A549 (cell line): Measurements from ENCODE around the gene ORAI1.

Source experiments
- CBX2 ChIP-seq: fragments of 200-600 bp; sonication (generic); IDR thresholded peaks from 2 replicates; pipeline ENCODE4 v1.6.1; 2016; ENCODE audit warnings: low read depth, mild to moderate bottlenecking, borderline replicate concordance
- ELK1 ChIP-seq: fragments of 150-350 bp; IDR thresholded peaks from 2 replicates; pipeline ENCODE4 v1.6.1; 2014; ENCODE audit warnings: low read depth, mild to moderate bottlenecking, low read length
- HOXA7 ChIP-seq: fragments of 250-450 bp; sonication (Bioruptor Pico); IDR thresholded peaks from 2 replicates; pipeline ENCODE4 v1.5.0; 2020; ENCODE audit warnings: mild to moderate bottlenecking, moderate library complexity
- PHF8 ChIP-seq: fragments of 200-600 bp; sonication (generic); IDR thresholded peaks from 2 replicates; pipeline ENCODE4 v1.6.1; 2016; ENCODE audit warnings: low read depth, mild to moderate bottlenecking, antibody characterized with exemption, moderate library complexity, borderline replicate concordance
- POLR2A ChIP-seq: IDR thresholded peaks from 2 replicates; pipeline ENCODE4 v1.6.1; 2012; ENCODE audit warnings: mild to moderate bottlenecking, low read length
- RFX5 ChIP-seq: fragments of 450-650 bp; IDR thresholded peaks from 2 replicates; pipeline ENCODE4 v1.7.1; 2014; ENCODE audit warnings: antibody characterized with exemption, mild to moderate bottlenecking, moderate library complexity
- USF2 ChIP-seq: fragments of 450-650 bp; IDR thresholded peaks from 2 replicates; pipeline ENCODE4 v1.6.1; 2014; ENCODE audit warnings: antibody characterized with exemption
- ZC3H11A ChIP-seq: fragments of 450-650 bp; IDR thresholded peaks from 2 replicates; pipeline ENCODE4 v1.6.1; 2014; ENCODE audit warnings: antibody characterized with exemption, mild to moderate bottlenecking
- ZNF302 ChIP-seq: fragments of 250-450 bp; sonication (Bioruptor Pico); IDR thresholded peaks from 2 replicates; pipeline ENCODE4 v1.9.0; 2021; ENCODE audit warnings: inconsistent platforms, mild to moderate bottlenecking, moderate library complexity
- TF ChIP-seq, protein P1 (sequence below): fragments of >200 bp; sonication (Bioruptor Twin); formaldehyde crosslinking; IDR thresholded peaks from 3 replicates; pipeline ENCODE4 v1.5.1; 2016
- TF ChIP-seq, protein P2 (sequence below): fragments of 200-600 bp; sonication (generic); IDR thresholded peaks from 2 replicates; pipeline ENCODE4 v1.6.1; 2016; ENCODE audit warnings: antibody characterized with exemption, mild to moderate bottlenecking, moderate library complexity

DNA sequence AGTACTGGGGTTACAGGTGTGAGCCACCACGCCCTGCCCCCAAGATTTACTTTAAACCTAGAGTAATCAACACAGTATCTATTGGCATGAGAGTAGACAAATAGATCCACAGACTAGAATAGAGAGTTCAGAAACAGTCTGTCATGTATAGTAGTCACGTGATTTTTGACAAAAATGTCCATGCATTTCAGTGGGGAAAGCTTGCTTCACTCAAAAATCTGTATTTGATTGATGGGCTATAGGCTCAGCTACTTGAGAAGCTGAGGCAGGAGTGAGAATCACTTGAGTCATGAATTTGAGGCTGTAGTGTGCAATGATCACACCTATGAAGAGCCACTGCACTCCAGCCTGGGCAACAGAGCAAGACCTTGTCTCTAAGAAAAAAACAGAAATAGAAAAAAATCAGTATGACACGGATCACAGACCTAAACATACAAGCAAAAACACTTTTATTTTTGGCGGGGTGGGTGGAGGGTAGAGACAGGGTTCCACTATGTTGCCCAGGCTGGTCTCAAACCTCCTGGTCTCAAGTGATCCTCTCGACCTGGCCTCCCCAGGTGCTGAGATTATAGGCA, 7.6 kb upstream of the ORAI1 start:
- TF ChIP-seq ZC3H11A (no peak), CBX2 (no peak), POLR2A (no peak), USF2 (no peak), RFX5 (no peak), ELK1 (no peak), ZNF302 (CRISPR knock-in tag) (no peak), HOXA7 (CRISPR knock-in tag) (no peak), PHF8 (no peak)
- TF ChIP-seq, protein P1, sequence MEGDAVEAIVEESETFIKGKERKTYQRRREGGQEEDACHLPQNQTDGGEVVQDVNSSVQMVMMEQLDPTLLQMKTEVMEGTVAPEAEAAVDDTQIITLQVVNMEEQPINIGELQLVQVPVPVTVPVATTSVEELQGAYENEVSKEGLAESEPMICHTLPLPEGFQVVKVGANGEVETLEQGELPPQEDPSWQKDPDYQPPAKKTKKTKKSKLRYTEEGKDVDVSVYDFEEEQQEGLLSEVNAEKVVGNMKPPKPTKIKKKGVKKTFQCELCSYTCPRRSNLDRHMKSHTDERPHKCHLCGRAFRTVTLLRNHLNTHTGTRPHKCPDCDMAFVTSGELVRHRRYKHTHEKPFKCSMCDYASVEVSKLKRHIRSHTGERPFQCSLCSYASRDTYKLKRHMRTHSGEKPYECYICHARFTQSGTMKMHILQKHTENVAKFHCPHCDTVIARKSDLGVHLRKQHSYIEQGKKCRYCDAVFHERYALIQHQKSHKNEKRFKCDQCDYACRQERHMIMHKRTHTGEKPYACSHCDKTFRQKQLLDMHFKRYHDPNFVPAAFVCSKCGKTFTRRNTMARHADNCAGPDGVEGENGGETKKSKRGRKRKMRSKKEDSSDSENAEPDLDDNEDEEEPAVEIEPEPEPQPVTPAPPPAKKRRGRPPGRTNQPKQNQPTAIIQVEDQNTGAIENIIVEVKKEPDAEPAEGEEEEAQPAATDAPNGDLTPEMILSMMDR: no peak
- TF ChIP-seq, protein P2, sequence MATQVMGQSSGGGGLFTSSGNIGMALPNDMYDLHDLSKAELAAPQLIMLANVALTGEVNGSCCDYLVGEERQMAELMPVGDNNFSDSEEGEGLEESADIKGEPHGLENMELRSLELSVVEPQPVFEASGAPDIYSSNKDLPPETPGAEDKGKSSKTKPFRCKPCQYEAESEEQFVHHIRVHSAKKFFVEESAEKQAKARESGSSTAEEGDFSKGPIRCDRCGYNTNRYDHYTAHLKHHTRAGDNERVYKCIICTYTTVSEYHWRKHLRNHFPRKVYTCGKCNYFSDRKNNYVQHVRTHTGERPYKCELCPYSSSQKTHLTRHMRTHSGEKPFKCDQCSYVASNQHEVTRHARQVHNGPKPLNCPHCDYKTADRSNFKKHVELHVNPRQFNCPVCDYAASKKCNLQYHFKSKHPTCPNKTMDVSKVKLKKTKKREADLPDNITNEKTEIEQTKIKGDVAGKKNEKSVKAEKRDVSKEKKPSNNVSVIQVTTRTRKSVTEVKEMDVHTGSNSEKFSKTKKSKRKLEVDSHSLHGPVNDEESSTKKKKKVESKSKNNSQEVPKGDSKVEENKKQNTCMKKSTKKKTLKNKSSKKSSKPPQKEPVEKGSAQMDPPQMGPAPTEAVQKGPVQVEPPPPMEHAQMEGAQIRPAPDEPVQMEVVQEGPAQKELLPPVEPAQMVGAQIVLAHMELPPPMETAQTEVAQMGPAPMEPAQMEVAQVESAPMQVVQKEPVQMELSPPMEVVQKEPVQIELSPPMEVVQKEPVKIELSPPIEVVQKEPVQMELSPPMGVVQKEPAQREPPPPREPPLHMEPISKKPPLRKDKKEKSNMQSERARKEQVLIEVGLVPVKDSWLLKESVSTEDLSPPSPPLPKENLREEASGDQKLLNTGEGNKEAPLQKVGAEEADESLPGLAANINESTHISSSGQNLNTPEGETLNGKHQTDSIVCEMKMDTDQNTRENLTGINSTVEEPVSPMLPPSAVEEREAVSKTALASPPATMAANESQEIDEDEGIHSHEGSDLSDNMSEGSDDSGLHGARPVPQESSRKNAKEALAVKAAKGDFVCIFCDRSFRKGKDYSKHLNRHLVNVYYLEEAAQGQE: no peak
